GM19438 (cell line): ENCODE measurements around the gene ZNF641.
"Not testable (repeated sequence)": the region's sequence is repeated elsewhere in the genome, so short reads cannot be mapped to it uniquely, and the experiment has no call there.

ENCODE experiments used
- ATAC-seq: cut with Tn5 transposase; IDR thresholded peaks from one replicate; pipeline ENCODE4 v1.9.1; 2021; ENCODE audit warnings: low read depth; ENCODE audit not compliant: unreplicated experiment

The ZNF641 gene

DNA sequence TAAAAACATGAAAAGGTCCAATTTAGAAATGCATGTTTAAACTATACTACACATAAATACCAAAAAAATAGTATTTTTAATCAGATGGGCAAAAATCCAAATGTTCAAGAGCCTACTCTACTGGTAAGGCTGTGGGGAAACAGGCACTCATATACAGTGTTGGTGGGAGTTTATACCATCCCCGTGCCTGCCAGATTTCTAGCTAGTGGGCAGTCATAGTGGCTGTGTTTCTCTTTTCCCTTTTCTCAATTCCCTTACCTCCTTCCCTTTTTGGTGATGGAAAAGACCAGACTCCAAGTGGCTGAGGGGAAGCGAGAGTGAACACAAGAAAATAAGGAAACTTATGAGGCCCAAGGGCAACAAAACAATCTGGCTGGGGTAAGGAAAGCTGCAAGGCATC lies 14.7 kb downstream of the ZNF641 start:
- no peak for ATAC-seq

DNA sequence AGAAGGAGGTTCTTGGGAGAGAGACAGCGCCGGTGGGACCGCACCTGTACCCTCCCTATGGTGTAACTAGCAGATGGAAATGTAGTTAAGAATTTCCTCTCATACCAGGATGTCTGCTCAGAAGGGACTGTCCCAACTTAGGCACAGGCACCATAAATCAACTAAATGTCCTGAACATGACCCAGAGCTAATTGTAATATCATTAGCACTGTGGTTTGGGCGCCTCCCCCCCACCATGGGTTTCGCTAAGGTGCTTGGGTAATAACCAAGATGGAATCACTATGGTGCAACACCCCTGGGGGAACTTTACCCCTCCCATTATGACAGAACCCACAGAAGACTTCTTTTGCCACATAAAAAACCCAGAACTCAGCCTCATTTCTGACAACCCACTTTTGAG lies 15.9 kb downstream of the ZNF641 start:
- ATAC-seq: no peak

DNA sequence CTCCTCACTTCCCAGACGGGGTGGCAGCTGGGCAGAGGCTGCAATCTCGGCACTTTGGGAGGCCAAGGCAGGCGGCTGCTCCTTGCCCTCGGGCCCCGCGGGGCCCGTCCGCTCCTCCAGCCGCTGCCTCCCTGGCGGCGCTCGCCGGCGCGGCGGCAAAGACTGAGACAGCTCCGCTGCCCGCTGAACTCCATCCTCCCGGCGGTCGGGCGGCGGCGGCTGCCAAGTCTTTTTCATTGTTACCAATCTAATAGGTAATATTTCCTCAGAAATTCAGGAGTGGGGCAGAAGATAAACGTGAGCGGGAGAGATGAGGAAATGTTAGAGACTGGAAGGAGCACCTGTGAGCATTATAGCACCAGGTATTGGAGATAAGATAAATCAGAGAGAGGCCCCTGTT lies 17.0 kb downstream of the ZNF641 start:
- not testable (repeated sequence) for ATAC-seq

DNA sequence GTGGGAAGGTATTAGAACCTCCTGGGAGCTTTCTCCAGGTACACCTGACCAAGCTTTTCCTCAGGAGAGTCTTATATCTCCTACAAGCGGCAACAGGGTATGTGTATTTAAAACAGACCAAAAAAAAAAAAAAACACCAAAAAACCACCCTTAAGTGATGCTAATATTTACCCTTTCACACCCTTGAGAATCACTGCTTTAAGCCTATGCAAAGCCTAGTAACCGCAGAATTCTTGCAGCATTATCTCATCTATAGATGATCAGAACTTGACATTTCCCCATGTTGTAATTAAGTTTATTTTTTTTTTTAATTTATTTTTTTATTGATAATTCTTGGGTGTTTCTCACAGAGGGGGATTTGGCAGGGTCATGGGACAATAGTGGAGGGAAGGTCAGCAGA lies 19.3 kb downstream of the ZNF641 start:
- ATAC-seq: no peak

DNA sequence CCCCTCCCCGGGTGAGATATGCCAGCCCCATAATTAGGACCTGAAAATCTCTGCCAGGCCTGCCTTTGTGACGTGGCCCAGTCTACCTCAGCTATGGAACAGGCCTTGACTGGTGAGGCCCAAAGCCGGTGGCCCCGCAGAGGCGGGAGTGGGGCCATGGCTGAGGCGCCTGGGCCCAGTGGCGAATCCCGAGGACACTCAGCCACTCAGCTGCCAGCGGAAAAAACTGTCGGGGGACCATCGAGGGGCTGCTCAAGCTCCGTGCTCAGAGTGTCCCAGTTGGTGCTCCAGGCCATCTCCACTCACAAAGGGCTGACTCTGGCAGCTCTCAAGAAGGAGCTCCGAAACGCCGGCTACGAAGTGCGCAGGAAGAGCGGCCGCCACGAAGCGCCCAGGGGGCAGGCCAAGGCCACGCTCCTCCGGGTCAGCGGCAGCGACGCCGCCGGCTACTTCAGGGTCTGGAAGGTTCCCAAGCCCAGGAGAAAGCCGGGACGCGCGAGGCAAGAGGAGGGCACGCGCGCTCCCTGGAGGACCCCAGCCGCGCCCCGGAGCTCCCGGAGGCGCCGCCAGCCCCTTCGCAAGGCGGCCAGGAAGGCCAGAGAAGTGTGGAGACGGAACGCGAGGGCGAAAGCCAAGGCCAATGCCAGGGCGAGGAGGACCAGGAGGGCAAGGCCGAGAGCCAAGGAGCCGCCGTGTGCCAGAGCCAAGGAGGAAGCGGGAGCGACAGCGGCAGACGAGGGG lies 21.4 kb downstream of the ZNF641 start:
- ATAC-seq: no peak

DNA sequence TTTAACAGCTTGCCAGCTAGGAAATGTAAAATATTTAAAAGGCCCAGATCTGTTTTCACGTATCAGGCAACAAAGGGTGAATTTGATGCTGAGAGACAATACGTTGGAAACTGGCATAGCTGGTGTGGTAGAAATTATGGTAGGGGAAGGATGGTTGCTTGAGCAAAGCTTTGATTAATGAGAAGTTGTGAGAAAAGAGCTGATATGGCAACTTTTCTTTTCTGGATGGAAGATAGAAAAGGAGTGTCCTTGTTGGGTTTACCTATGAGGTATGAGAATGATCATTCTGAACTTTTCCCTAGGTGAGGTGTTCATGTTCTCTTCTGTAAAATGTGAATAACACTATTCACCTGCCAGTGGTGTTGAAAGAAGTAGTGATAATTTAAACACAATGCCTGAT lies 34.2 kb downstream of the ZNF641 start:
- no peak for ATAC-seq

DNA sequence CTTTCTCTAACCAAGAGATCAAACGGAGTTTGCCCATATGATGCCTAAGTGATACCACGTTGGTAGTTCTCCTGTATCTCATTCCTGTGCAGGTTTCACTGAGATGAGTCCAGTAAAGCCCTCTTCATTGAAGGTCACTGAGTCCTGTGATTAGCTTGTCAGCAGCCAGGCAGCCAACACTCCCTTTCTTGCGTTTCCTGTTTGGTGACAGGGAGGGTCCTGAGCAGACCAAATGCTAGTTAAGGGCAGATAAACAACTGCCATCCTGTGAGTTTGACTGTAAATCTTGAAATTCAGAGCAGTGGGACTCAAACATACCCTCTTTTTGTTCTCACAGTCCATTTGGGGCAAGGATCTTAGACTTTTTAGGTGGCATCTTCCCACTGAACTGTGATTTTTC lies 39.4 kb downstream of the ZNF641 start:
- ATAC-seq: no peak

DNA sequence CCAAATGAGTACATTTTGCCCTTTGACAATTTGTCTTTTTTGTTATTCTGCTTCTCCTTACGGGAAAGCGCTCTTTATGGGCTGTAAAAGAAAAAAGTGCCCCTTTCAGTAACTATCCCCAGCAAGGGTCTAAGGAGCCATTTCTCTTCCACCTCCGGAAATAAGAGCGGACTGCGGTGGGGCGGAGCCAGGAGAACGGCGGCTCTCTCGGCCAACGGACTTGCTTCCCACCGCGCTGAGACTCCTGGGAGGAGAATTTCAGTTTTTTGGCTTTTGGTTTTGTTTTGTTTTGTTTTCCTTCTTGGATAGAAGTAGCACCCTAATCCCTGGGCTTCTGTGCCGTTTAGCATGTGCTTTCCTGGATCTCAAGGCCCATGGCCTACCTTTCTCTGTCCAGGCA lies 43.5 kb downstream of the ZNF641 start:
- ATAC-seq: no peak

DNA sequence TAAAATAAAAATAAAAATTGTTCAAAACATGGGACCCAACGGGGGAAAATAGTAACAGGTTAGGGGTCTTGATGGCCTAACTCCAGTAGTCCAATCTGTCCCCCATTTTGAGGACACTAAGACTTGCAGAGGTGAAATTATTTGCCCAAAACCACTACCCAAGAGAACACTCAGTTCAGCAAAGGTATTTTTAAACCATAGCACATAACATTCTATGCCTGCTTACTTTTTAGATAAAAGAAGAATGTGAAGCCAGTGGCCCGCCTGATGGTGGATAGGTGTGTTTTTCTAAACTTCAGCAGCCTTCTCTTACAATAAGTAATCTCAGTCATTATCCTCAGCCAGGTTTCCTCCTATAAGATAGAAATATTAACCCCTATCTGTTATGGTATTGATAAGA lies 45.5 kb downstream of the ZNF641 start:
- no peak for ATAC-seq

DNA sequence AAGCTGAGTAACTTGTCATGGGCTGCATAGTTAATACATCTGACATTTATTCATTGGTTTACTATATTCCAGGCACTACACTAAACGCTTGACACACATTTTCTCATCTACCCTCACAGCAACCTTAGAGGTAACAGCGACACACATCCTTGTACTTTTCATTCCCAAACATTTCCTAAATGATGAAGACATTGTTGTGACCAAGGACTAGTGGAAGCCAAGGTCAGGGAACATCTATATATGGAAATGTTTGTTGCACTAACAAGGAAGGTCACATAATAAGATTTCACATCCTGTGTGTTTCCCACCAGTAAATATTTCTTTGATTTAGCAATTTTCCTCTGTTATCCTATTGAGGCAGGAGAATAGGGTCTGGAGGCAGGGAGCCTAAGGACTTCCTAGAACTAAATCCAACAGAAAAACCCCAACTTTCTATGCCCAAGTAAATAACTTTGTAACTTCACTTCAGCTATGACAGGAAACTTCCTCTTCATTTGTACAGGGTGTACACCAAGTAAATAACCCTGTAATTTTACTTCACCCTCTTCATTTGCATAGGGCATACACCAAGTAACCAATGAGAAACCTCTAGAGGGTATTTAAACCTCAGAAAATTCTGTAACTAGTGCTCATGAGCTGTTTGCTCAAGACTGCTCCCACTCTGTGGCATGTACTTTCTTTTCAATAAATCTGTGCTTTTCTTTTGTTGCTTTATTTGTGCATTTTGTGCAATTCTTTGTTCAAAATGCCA lies 48.4 kb downstream of the ZNF641 start:
- no peak for ATAC-seq

DNA sequence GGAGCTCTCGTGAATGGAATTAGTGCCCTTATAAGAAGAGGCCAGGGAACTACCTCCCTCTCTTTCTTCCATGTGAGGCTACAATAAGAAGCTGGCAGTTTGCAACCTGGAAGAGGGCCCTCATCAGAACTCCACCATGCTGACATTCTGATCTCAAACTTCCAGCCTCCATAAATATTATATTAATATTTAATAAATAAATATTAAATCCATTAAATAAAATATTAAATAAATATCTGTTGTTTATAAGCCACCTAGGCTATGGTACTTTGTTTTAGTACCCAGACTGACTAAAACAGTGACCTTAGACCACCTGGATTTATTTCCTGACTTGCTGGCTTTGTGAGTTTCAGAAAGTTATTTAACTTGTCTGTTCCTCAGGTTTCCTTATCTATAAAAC lies 49.9 kb downstream of the ZNF641 start:
- no peak for ATAC-seq

DNA sequence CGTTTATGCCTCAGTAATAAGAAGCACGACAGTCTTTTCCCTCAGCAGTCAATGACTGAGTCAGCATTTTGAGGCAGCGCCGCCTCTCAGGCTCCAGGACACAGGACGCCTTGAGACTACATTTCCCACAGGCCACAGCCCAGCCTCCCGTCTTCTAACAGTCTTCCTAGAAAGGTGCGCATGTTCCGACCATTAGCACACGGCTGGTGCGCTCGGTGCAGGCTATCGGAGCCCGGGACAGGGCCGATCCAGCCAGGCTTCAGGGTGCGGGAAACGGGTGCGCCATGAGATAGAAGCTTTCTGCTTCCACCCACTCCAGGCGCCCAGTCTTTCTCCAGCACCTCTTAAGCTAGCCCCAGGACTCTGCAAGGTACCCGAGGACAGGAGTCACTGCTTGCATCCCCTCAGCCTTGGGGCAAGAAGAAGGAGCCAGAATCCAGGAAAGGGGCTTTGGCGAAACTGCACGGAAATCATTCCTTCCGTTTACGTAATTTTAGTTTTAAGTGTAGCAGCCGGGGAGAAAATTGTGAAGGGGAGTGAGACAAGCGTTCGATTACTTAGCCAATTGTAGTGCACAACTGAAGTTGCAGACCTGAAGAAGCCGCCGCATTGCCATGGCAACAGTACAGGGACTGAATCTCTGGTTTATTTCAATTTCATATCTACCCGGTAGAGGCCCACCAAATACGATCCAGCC lies 54.0 kb downstream of the ZNF641 start:
- no peak for ATAC-seq

DNA sequence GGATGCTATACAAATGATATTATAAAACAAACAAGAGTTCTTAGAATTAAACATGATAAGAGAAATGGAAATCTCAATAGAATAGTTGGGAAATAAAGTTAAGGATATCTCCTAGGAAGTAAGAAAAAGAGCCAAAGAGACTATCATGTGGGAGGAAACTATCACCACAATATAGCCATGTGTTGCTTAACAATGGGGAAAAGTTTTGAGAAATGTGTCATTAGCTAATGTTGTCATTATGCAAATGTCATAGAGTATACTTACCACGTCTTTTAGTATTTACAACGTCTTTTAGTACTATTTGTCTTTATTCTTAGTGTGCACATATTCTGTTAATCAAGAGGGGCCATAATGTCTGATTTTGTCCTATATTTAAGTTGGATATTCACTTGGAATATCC lies 58.7 kb downstream of the ZNF641 start:
- ATAC-seq: no peak

DNA sequence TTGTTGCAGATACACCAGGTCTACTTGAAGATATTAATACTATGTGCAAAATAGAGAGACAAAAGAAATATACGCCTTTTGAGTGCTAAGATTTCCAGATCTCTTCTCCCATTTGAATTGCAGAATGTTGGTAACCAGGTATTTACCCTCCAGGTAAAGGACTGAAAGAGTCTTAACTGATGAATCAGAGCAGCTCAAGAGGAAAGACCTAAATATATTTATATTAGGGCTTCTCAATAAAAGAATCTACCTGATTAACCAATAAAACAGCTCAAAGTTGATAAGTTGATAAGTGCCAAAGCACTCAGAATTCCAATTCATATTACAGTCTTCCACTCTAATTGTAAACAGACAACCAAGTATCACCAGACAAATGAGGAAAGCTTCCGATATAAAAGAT lies 59.2 kb downstream of the ZNF641 start:
- no peak for ATAC-seq

DNA sequence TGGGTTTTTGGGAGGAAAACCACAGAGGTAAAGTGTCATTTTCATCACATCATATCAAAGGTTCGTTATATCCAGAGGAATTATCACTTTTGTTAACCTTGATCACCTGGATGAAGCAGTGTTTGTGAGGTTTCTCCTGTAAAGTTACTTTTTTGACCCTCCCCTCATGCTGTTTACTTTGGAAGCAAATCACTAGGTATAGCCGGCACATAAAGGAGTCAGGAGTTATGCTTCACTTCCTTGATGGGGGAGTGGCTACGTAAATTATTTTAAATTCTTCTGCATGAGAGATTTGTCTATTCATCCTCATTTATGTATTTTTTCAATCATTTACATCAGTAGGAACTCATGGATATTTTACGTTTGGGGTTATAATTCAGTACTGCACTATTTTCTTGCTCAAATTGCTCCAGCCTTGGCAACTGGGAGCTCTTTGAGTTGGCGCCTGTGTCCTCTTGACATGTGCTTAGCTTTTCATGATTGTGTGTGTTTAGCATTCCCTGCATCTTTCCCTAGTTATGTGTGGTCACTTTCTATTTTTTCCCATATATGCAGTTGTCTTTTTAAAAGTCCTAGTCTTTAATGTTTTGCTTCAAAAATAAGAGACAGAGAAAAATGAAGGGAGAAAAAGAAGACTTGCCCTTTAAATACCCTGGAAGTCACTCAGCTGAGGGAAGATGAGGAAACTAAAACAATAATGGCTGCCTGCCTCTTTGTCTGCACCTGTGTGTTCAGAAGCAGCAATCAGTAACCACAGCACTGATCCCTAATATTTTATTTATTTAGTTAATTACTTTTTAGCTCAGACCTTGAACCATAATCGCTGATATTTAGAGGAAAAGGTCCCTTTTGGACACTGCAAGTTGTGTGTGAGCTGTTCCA lies 62.1 kb downstream of the ZNF641 start:
- no peak for ATAC-seq
